OCI-LY1 (cell line): Measurements from ENCODE around the gene CRYL1.

Experiments
- H2AFZ ChIP-seq: fragments of 200-600 bp; sonication (generic), shearing (Covaris generic); 2 replicates; pipeline ENCODE4 v1.6.0; 2014; ENCODE audit warnings: antibody characterized with exemption, mild to moderate bottlenecking, low read length
- H3F3A ChIP-seq: fragments of 200-600 bp; sonication (generic), shearing (Covaris generic); 2 replicates; pipeline ENCODE4 v1.6.0; 2014; ENCODE audit warnings: mild to moderate bottlenecking, antibody characterized with exemption, low read length, moderate library complexity; ENCODE audit not compliant: insufficient read depth
- H3K27ac ChIP-seq: fragments of 200-600 bp; sonication (generic); 2 replicates; pipeline ENCODE4 v1.5.1; 2014; ENCODE audit warnings: low read length, mixed run types, mild to moderate bottlenecking, low read depth; ENCODE audit not compliant: poor library complexity, severe bottlenecking
- H3K27me3 ChIP-seq: fragments of 200-600 bp; sonication (generic); 2 replicates; pipeline ENCODE4 v1.6.0; 2014; ENCODE audit warnings: antibody characterized with exemption, mild to moderate bottlenecking, low read length, moderate library complexity; ENCODE audit not compliant: insufficient read depth
- H3K36me3 ChIP-seq: fragments of 200-600 bp; sonication (generic); 2 replicates; pipeline ENCODE4 v1.6.1; 2014; ENCODE audit warnings: mild to moderate bottlenecking, antibody characterized with exemption, low read length, moderate library complexity, mixed read lengths; ENCODE audit not compliant: insufficient read depth
- H3K4me1 ChIP-seq: fragments of 200-600 bp; sonication (generic); 2 replicates; pipeline ENCODE4 v1.5.1; 2014; ENCODE audit warnings: mild to moderate bottlenecking, low read length, moderate library complexity; ENCODE audit not compliant: insufficient read depth, severe bottlenecking
- H3K4me2 ChIP-seq: fragments of 200-600 bp; sonication (generic), shearing (Covaris generic); 2 replicates; pipeline ENCODE4 v1.6.1; 2014; ENCODE audit warnings: low read length
- H3K4me3 ChIP-seq: fragments of 200-600 bp; sonication (generic); 2 replicates; pipeline ENCODE4 v1.5.1; 2014; ENCODE audit warnings: low read length, low read depth, mild to moderate bottlenecking, mixed read lengths; ENCODE audit not compliant: poor library complexity, severe bottlenecking
- H3K79me2 ChIP-seq: fragments of 200-600 bp; shearing (Covaris generic); 2 replicates; pipeline ENCODE4 v1.6.1; 2016; ENCODE audit warnings: mixed run types, low read length, mixed read lengths; ENCODE audit not compliant: insufficient read depth
- H3K9ac ChIP-seq: fragments of 200-600 bp; sonication (generic), shearing (Covaris generic); 2 replicates; pipeline ENCODE4 v1.6.1; 2014; ENCODE audit warnings: mild to moderate bottlenecking, low read length, mixed read lengths
- H3K9me2 ChIP-seq: fragments of 200-600 bp; sonication (generic), shearing (Covaris generic); 2 replicates; pipeline ENCODE4 v1.6.1; 2014; ENCODE audit warnings: low read depth, mild to moderate bottlenecking, low read length, mixed read lengths
- H3K9me3 ChIP-seq: fragments of 200-600 bp; shearing (Covaris generic); 2 replicates; pipeline ENCODE4 v1.6.1; 2014; ENCODE audit warnings: low read length, mixed read lengths
- H4K20me1 ChIP-seq: fragments of 200-600 bp; sonication (generic), shearing (Covaris generic); 2 replicates; pipeline ENCODE4 v1.6.0; 2016; ENCODE audit warnings: mild to moderate bottlenecking, low read length; ENCODE audit not compliant: insufficient read depth
- EZH2 ChIP-seq: fragments of 200-600 bp; sonication (generic), shearing (Covaris generic); IDR thresholded peaks from 2 replicates; pipeline ENCODE4 v1.8.0; 2017; ENCODE audit warnings: borderline replicate concordance, mixed run types, mild to moderate bottlenecking, antibody characterized with exemption, low read length, moderate library complexity, mixed read lengths
- TF ChIP-seq, protein P1 (sequence below): fragments of 200-600 bp; sonication (generic), shearing (Covaris generic); IDR thresholded peaks from 2 replicates; pipeline ENCODE4 v1.5.1; 2017; ENCODE audit warnings: mild to moderate bottlenecking, antibody characterized with exemption, low read length, moderate library complexity, mixed read lengths

CRYL1 gene

DNA sequence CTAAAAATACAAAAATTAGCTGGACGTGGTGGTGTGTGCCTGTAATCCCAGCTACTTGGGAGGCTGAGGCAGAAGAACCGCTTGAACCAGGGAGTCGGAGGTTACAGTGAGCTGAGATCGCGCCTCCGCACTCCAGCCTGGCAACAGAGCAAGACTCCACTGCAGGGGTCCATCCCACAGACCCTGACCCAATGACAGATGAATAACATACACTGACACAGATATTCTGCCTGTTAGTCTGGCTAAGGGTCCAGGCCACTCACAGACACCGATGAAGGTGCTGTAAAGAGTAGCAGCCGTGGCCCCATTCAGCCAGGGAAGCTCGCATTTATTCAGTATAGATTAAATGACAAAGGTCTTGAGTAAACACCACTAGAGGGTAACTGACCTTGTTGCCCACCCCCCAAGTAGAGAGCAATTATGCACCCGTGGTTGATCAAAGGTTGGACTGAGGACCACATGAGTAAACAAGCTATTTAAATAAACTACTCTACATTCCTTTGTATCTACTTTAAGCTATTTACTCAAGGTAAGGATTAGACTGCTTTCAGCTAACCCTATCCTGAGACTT is 8.5 kb upstream of the CRYL1 start:
- H4K20me1 ChIP-seq: no peaks in the 10 kb centered on the region
- H3K27me3 ChIP-seq: no peaks in the 10 kb centered on the region
- H3K79me2 ChIP-seq: no peaks in the 10 kb centered on the region
- H3K9me2 ChIP-seq: no peaks in the 10 kb centered on the region
- H3K4me3 ChIP-seq: no peak overlapping the region
- H3K9me3 ChIP-seq: no peaks in the 10 kb centered on the region
- H3K4me1 ChIP-seq: no peaks in the 10 kb centered on the region
- no peak for TF ChIP-seq EZH2
- TF ChIP-seq, protein P1, sequence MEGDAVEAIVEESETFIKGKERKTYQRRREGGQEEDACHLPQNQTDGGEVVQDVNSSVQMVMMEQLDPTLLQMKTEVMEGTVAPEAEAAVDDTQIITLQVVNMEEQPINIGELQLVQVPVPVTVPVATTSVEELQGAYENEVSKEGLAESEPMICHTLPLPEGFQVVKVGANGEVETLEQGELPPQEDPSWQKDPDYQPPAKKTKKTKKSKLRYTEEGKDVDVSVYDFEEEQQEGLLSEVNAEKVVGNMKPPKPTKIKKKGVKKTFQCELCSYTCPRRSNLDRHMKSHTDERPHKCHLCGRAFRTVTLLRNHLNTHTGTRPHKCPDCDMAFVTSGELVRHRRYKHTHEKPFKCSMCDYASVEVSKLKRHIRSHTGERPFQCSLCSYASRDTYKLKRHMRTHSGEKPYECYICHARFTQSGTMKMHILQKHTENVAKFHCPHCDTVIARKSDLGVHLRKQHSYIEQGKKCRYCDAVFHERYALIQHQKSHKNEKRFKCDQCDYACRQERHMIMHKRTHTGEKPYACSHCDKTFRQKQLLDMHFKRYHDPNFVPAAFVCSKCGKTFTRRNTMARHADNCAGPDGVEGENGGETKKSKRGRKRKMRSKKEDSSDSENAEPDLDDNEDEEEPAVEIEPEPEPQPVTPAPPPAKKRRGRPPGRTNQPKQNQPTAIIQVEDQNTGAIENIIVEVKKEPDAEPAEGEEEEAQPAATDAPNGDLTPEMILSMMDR: no peak
- no peak overlapping the region for H3K9ac ChIP-seq
- H2AFZ ChIP-seq: no peak overlapping the region
- H3F3A ChIP-seq: no peaks in the 10 kb centered on the region
- H3K27ac ChIP-seq: no peak overlapping the region
- no peaks in the 10 kb centered on the region for H3K36me3 ChIP-seq
- H3K4me2 ChIP-seq: no peak overlapping the region

DNA sequence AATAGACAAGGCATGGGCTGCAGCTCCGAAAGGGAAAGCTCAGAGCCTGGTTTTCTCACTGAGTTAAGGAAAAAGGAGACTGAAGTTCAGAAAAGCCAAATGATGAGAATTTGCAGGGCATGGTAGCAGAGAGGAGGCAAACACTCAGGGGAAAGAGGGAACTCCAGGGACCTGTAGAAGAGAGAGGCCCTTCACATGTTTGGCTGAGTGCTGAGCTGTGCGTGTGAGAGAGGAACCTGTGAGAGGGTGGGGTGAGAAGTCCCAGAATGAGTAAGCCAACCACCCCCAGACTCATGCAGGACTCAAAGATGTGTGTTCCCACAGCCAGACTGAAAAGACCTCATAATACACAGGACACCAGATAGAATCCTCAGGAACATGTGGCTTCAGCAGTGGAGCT is 2.8 kb upstream of the CRYL1 start:
- H3K79me2 ChIP-seq: no peaks in the 10 kb centered on the region
- no peak overlapping the region for H2AFZ ChIP-seq
- no peaks in the 10 kb centered on the region for H3F3A ChIP-seq
- H4K20me1 ChIP-seq: no peaks in the 10 kb centered on the region
- H3K4me1 ChIP-seq: peaks cover 4% of the 10 kb centered on the region
- no peak overlapping the region for H3K9ac ChIP-seq
- no peaks in the 10 kb centered on the region for H3K9me2 ChIP-seq
- no peaks in the 10 kb centered on the region for H3K9me3 ChIP-seq
- no peaks in the 10 kb centered on the region for H3K27me3 ChIP-seq
- no peak overlapping the region for H3K4me2 ChIP-seq
- H3K27ac ChIP-seq: no peak overlapping the region
- no peak overlapping the region for H3K4me3 ChIP-seq
- no peaks in the 10 kb centered on the region for H3K36me3 ChIP-seq
- TF ChIP-seq, protein P1: no peak
- no peak for TF ChIP-seq EZH2

DNA sequence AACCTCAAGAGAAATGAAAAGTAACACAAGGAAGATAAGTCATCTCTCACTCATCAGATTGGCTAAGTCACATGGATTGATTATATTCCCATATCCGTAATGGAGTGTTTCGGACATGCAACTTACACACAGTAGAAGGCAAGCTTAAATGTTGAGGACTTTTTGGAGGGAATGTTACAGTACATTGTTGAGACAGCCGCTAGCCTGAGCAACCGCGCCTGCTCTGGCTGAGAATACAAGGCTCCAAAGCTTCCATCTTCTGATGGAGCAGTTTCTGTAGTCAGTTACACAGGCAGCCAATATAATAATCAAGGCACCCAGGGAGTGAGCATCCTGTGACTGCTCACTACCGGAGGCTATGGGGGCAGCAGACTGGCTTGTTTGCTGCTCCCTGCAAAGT is 1.0 kb upstream of the CRYL1 start:
- TF ChIP-seq, protein P1: no peak
- no peak for TF ChIP-seq EZH2
- no peaks in the 10 kb centered on the region for H3K79me2 ChIP-seq
- H2AFZ ChIP-seq: no peak overlapping the region
- no peak overlapping the region for H3K27ac ChIP-seq
- H3K9me2 ChIP-seq: no peaks in the 10 kb centered on the region
- peak overlapping the region; percentile 59 for H3K4me2 ChIP-seq
- peak overlapping the region; percentile 56 for H3K4me3 ChIP-seq
- H3K9ac ChIP-seq: no peak overlapping the region; the same call in 1 of the 2 replicates
- H3K9me3 ChIP-seq: no peaks in the 10 kb centered on the region
- H3K36me3 ChIP-seq: no peaks in the 10 kb centered on the region
- H3K4me1 ChIP-seq: peaks cover 4% of the 10 kb centered on the region
- no peaks in the 10 kb centered on the region for H3F3A ChIP-seq
- H4K20me1 ChIP-seq: no peaks in the 10 kb centered on the region
- H3K27me3 ChIP-seq: no peaks in the 10 kb centered on the region
